Measurements from ENCODE around the gene ADGRA3.

DNA sequence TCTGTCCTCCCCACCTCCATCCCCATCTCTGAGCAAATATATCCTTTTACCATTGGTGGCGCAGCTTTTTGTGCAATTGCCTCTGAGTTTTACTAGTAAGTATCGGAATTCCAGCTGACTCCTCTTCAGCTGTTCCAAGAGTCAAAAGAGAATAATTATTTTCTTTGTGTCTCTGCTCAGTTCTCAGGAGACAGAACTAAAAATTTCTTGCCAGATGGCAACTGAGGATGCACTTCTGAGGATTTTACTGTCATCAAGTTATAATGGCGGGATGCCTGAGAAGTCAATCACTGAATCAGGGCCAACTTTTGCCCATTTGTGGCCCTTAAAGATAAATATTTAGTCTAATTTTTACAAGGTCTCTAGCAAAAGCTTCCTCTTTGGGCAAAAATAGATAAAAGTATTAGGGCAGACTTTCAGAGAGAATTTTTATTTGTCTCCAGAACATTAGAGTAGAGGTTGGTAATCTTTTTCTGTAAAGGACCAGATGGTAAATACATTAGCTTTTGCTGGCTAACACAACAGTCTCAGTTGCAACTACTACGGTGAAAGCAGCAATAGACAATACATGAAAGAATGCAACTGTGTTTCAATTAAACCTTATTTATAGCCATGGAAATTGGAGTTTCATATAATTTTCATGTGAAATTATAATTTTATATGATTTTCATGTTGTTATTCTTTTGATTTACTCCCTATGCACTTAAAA is 15.6 kb upstream of the ADGRA3 start:
- TF ChIP-seq, protein P1, sequence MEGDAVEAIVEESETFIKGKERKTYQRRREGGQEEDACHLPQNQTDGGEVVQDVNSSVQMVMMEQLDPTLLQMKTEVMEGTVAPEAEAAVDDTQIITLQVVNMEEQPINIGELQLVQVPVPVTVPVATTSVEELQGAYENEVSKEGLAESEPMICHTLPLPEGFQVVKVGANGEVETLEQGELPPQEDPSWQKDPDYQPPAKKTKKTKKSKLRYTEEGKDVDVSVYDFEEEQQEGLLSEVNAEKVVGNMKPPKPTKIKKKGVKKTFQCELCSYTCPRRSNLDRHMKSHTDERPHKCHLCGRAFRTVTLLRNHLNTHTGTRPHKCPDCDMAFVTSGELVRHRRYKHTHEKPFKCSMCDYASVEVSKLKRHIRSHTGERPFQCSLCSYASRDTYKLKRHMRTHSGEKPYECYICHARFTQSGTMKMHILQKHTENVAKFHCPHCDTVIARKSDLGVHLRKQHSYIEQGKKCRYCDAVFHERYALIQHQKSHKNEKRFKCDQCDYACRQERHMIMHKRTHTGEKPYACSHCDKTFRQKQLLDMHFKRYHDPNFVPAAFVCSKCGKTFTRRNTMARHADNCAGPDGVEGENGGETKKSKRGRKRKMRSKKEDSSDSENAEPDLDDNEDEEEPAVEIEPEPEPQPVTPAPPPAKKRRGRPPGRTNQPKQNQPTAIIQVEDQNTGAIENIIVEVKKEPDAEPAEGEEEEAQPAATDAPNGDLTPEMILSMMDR (conservative IDR thresholded peaks at IDR 0.05; ENCODE audit: low read depth, low read length): no peak
- no peak for TF ChIP-seq EZH2phosphoT487 (IDR thresholded peaks at IDR 0.05; ENCODE audit: borderline replicate concordance, low read length)
